HG02943 (cell line): ENCODE data around the gene ZNF277.
"Not testable (repeated sequence)": the region's sequence is repeated elsewhere in the genome, so short reads cannot be mapped to it uniquely, and the experiment has no call there.

Experiments
- ATAC-seq: cut with Tn5 transposase; IDR thresholded peaks from one replicate; pipeline ENCODE4 v1.9.1; 2021; ENCODE audit warnings: mild to moderate bottlenecking, low read depth, moderate library complexity; ENCODE audit not compliant: unreplicated experiment

Gene ZNF277

DNA sequence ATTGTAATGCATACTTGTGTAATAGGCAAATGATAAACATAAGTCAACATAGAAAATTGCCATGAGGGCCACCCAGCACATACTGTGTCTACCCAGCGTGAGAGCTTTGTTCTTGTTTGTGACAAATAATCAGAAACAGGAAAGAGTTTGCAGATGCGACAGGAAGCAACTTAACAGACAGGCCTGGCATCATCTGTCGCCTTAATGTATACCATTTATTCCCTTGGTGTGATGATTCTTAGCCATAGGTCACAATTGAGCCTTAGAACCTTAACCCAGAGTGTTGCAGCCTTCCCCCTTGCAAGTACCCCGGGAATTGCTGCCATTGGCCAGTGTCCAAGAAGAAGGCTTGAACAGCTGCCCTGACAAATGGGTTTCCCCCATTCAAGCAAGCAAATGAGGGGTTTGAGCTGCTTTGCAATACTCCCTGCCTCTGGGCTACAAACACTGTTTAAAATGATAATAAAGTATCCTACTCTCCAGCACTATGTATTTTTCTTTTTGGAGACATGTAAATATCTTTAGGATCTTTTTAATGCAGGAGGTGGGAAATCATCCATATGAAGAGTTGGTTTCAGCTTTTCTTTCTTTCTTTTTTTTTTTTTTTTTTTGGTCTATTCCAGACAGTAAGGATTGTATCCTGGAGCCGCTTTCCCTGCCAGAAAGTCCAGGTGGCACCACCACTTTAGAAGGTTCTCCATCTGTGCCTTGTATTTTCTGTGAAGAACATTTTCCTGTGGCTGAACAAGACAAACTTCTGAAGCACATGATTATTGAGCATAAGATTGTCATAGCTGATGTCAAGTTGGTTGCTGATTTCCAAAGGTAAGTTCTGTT, 80.0 kb downstream of the ZNF277 start:
- ATAC-seq = peak; percentile 49

DNA sequence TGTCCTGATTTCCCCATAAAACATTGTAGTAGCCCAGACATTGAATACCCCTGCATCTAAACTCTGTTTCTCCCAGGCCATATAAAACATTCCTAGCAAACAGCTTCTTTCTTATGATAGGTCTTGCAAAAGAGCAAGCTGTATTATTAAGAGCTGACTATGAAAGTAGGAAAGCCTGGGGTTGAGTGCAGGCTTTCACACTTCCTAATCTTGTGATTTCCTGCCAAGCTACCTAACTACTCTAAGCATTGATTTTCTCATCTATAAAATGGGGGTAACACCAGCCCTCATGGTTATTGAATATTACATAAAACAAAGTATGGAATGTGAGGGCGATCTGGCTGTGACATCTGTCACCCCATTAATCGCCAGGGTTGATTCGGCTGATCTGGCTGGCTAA, 81.8 kb downstream of the ZNF277 start:
- ATAC-seq = no peak

DNA sequence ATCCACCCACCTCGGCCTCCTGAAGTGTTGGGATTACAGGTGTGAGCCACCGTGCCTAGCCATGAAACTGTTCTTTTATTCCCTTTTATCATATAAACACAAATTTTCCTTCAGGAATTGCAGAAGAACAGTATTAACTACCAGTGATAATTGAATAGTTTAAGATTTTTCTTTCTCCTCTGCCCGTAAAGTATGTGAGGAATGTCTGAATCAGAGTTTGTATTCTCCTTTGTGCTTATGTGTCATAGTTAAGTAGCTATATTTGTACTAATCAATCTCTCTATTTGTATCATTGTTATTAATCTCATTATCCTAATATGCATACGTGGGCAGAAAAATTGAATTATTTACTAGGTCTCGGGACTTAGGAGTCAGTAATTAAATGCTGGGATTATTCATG, 83.6 kb downstream of the ZNF277 start:
- no peak for ATAC-seq

DNA sequence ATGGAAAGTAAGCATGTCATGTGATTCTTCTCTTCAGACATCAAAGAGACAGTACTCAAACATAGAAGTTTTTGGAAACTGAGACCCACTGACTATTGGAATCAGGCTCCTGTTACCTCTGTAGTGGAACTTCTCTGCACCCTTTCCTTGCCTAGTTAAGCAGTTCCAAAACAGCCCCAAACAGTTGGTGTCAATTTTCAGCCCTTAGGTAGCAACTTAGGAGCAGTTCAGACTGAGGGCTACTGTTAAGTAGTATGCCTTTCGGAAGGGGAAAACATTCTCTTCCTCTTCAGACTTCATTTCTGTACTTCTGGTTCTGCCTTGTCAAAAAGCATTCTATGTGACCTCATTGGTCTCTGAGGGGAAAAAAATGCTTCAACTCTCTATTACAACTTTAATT, 85.7 kb downstream of the ZNF277 start:
- ATAC-seq = no peak

DNA sequence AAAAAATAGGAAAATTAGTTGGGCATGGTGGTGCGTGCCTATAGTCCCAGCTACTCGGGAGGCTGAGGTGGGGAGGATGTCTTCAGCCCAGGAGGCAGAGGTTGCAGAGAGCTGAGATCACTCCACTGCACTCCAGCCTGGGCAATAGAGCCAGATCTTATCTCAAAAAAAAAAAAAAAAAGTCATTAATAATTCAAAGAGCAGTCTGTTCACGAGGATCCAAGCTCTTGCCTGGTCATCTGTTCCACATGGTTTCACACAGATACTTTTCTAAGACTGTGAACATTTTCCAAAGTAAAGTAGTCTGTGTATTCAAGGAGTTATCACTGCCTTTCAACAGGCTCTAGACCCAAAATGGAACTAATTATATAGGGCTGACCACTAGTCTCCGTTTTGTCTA, 86.9 kb downstream of the ZNF277 start:
- no peak for ATAC-seq

DNA sequence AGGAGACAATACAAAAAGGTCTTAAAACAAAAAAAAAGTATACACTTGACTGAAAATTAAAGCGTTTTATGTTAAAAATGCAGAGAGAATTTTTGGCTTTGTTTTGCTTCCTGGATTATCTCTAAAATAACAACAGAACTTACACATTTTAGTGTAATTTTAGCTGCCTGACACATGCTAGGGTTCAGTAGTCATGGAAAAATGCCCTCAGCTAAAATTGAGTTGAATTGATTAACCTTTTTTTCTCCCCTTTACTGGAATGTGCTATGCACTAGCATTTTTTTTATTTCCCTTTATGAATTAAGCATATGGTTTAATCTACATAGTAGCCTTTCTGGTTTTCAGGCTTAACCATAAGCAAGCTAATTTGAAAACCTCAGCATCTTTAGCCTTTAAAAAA, 89.9 kb downstream of the ZNF277 start:
- ATAC-seq = no peak

DNA sequence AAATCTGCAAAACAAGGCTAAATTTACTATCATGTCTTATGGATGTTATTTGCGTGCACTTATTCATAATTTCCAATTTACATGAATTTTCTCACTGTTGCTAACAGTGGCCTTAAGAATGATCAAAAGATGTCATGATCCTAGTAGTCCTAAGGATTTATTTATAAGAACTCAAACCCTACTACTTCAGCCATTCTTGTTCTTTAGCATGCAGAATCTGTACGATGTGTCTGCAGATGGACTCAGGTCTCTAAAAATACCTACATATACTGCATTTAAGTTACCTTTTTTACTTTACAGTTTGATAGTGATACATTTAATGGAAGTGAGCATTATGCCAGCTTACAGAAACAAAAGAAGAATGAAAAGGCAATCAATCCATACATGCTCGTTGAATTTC, 91.2 kb downstream of the ZNF277 start:
- ATAC-seq = no peak

DNA sequence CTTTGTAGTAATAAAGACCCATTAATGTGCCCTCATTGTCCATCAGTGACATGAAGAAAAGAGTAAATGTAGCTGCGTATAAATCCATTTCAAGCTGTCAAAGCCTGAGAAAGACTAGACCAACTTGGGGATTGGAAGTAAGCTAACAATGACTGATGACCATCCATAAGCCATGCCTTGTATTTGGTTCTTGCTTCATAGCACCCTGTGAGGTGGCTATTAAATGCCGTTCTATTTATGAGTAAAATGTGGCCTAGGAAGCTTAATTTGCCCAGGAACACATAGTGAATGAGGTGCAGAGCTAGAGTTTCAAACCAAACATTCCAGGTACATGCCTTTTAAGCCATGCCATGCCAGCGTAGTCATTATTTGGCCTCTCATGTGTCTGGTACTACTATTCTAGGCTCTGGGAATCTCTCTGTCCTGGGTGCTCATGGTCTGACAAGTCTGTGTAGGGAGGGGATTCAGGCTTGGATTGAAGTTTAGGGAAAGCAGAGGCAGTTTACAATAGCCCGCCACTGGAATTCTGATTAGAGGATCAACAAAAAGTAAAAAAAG, 92.1 kb downstream of the ZNF277 start:
- no peak for ATAC-seq

DNA sequence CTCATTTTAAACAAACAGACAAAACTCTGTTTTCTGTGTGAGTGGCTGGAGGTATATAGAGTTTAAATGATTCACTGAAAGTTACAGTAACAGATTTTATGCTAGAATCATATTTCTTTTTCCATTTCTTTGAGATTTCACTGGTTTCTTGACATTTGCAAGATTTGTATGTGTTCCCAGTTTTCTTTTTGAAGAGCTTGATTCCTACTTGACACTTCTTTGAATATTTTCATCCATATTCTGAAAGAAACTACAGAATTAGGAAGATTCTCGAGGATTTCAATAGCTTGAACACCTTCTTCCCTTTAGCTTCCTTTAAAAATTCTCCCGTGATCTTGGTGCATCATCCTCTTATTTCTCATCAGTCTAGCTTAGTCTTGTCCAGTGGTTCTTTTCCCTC, 93.6 kb downstream of the ZNF277 start:
- no peak for ATAC-seq

DNA sequence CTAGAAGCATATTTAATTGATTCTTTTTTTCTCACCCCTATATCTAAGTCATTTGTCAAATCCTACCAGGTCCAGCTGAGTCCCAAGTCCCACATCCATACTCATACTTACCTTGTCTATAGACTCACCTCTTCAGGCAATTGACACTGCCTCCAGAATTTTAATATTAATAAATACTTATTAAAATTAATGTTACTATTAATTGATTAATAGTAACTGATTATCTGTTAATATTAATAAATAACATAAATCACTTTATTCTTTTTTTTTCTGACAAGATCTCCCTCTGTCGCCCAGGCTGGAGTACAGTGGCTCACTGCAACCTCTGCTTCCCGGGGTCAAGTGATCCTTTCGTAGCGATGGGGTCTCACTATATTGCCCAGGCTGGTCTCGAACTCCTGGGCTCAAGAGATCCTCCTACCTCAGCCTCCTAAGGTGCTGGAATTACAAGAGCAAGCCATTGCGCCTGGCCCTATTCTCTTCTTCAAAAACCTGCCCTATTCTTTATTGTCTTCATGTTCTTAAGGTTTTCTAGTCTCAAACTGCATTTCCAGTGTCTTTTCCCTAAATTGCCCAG, 94.4 kb downstream of the ZNF277 start:
- ATAC-seq = no peak

DNA sequence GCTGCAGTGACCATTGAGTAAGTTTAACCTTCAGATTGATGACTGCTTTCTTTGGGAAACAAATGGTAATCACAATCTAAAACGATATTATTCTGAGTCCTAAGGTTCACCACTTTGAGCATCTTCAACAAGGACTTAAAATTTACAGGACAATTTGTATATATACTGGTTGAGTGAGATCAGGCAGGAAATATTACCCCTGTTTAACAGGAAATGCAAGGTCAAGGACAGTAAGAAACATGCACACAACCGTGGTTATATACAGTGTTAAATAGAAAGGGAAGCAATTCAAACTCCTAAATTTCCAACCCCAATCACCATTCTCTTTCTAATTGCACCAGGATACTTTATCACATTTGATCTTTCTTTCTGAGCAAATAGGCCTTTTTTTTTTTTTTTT, 96.1 kb downstream of the ZNF277 start:
- no peak for ATAC-seq

DNA sequence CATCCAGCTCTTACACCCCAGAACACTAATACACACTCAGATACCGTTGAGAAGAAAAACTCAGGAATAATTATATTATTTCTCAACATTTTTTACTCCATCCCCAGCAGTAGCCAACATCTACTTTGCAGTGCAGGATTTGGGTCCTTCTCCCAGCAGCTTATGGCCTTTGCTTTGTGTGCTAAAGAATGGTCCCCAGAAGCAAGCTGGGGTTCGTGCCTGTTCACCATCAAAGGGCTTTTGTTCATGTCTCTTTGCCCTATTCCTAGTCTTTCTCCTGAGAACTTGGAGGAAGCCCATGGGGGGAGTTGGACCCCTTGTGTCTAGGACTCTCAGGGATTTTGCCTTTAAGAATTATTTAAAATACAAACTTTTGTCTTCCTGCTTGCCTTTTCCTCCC, 100.4 kb downstream of the ZNF277 start:
- ATAC-seq = no peak

DNA sequence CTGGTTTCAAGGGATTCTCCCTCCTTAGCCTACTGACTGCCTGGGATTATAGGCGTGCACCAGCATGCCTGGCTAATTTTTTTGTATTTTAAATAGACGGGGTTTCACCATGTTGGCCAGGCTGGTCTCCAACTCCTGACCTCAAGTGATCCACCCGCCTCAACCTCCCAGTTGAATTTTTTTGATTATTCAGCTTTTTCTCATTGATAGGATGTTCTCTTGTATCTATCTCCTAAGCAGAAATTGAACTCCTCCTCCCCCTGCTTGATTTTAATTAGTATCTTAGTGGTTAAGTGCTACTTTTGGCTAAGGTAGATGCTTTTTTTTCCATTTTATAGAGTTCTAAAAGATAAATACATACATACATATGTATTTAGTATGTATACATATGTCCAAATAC, 101.0 kb downstream of the ZNF277 start:
- no peak for ATAC-seq

DNA sequence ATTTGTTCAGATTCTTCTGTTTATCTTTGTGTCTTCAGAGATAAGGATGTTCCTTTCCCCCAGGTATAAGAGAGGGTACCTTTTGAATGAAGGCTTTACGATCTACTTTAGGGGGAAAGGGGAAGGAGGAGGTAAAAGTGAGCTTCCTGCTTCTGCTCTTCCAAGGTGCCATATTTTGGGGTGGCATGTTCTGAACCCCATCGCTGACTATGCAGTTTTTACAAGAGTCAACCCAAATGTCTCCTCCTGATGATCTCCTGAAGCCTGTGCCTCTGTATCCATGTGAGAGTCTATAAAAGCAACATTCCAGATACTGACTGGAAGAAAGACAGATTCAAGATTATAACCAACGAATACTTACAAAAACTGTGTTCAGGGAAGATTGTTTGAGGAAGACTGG, 102.5 kb downstream of the ZNF277 start:
- no peak for ATAC-seq

DNA sequence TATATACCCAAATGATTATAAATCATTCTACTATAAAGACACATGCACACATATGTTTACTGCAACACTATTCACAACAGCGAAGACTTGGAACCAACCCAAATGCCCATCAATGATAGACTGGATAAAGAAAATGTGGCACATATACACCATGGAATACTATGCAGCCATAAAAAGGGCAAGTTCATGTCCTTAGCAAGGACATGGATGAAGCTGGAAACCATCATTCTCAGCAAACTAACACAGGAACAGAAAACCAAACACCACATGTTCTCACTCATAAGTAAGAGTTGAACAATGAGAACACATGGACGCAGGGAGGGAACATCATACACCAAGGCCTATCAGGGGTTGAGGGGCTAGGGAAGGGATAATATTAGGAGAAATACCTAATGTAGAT, 110.3 kb downstream of the ZNF277 start:
- ATAC-seq = not testable (repeated sequence)

DNA sequence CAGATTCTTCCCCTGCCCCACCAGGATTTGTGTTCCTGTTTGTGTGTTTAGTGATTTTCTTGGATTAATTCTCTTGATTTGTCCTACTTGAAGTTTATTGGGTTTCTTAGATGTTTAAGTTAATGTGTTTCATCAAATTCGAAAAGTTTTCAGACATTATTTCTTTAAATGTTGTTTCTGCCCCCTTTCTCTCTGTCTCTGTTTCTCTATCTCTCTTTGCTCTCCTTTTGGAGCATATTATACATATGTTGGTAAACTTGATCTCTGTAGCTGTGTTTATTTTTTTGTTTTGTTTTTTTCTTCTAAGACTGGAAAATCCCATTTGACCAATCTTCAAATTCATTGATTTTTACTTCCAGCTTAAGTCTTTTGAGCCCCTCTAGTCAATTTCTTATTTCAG, 115.6 kb downstream of the ZNF277 start:
- no peak for ATAC-seq

DNA sequence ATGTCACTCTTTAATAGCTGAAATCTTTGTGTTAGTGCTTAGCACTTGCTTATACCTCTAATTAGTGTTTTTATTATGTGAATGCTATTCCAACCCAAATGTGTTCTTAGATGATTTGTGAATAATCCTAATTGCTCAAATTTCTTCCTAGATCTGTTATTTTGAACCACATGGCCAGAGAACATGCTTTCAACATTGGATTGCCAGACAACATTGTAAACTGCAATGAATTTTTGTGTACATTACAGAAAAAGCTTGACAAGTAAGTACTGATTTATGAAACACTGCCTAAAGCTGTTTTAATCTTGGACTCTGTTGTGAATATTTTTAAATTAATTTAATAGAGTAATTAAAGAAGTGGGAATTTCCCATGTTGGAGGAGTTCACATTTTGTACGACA, 121.1 kb downstream of the ZNF277 start:
- ATAC-seq = no peak

DNA sequence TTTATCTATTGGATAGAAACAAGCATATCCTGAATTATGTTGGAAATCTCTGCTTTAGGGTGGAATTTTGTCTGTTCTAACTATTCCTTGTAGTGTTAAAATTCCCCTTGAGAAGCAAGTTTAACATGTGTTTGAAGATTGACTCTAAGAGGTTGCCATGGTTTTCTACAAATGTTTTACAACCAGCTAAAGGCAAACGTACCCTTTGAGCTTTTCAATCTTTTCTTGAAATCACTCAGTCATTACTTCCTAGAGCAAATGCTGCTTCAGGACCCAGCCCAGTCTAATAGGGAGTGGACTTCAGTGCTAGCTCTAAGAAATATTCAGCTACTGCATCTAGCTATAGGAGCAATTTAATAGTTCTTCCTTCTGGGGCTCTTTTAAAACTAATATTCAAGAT, 125.0 kb downstream of the ZNF277 start:
- no peak for ATAC-seq

DNA sequence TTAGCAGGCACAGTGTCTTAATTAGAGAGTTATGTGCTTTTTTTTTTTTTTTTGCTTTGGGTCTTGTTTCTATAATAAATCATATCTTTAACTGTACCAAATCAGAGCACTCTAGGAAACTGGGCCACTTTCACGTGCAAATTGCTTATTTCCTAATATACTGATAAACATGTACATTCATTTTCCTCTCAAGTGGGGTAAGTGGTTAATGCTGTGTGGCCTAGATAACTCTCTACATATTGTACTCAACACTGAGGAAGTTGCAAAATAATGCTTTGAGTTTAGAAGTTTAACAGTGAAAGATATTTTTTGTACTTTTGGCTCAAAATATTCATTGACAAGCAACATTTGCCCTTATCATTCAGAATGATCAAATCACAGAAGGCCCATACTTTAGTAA, 127.9 kb downstream of the ZNF277 start:
- no peak for ATAC-seq

DNA sequence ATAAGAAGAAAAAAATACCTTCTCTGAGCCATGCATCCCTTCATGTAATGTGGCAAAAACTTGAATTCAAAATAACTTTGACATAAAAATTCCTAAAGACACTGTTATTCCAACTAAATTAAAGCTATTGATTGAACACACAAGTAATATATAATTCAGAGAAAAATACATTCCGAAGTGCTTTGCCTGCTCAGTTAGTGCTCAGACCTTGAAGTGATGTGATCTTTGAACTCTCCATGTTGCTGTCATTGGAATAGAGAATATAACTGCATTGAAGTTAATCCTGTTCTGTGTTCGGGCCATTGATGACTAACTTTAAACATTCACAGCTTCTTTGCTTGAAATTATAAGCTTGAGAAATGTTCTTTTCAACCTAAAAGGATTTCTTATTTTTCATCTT, 129.8 kb downstream of the ZNF277 start:
- no peak for ATAC-seq

DNA sequence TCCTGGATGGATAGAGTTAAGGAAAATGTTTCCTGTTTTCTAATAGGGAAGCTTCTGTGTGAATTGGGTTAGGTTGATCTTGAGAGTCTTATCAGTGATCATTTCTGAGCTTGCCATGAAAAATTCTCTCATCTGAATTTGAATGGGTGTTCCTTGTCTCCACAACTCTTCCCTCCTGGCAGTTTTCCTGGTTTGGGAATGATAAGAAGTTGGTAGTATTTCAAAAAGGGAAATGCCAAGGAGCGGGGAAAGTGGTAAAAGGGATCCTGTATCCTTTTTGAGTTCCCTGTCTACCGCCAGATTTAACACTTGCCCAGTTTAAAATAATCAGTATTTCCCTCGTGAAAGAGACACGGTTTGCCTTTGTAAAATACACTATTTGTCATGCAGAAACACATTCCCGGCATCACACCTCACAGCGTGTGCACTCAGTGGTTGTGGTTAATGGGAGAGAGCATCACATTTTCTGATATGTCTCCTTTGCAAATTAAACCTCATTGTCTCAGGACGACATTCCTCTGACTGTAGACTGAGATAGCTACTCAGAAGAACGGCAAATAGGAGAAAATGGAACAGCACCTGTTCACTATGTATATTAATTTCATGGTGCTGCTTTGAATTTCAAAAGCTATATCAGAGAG, 130.6 kb downstream of the ZNF277 start:
- ATAC-seq = no peak

DNA sequence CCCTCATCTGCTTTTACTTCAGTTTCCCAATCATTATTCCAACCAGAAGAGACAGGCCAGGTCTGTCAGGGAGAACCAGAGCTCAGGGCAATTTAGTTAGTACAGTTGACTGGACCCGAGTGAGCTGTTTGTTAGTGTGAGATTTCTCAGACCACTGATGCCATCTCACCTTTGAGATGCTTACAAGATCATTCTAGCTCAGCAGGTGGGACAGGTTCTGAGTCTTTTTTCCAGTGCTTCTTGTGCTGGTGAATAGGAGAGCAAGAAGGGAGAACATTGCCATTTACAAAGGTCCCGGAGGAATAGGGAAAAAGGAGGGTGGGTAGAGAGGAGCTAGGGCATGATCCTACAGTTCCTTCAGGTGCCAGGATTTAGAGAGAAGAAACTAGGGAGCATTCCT, 131.4 kb downstream of the ZNF277 start:
- no peak for ATAC-seq
